Esophagus muscularis mucosa (tissue), 3 donors: ENCODE data around the gene CREBL2.

Experiments
- POLR2A ChIP-seq: fragments of 450-650 bp; IDR thresholded peaks from one replicate; pipeline ENCODE4 v1.6.1; 2017; ENCODE audit warnings: antibody characterized with exemption, moderate library complexity, mild to moderate bottlenecking, low read depth
- POLR2AphosphoS5 ChIP-seq, 2 donors: sonication (generic); formaldehyde crosslinking; IDR thresholded peaks; one replicate each; pipeline ENCODE4 v1.6.1; 2017; ENCODE audit warnings: antibody characterized with exemption in 2 of 2
- TF ChIP-seq, protein P1 (sequence below), 3 experiments: fragments of 200-600 bp in 2 of 3; fragments of 450-650 bp in 1 of 3; sonication (generic) in 2 of 3; IDR thresholded peaks; one replicate each; pipeline ENCODE4 v1.5.1; 2017 to 2019; ENCODE audit warnings: antibody characterized with exemption in 3 of 3, mild to moderate bottlenecking in 2 of 3, moderate library complexity in 1 of 3

DNA sequence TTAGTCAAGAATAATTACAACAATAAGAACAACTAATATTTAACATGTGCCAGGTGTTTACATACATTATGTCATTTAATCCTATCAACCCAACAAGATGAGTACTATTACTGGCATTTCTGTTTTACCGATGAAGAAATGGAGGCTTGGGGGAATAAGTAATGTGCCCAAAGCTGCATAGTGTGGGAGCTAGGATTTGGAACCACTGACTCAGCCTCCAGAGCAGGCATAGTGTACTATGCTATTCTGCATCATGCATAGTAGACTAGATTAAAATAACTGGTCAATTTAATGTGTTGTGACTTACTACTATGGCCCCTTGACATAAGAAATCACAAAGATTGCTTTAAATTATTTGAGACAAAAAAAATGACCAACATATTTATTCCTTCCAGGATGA lies 74.8 kb downstream of the CREBL2 start:
- TF ChIP-seq POLR2AphosphoS5 (IDR thresholded peaks at IDR 0.05) (no peak), POLR2A (no peak)
- TF ChIP-seq, protein P1, sequence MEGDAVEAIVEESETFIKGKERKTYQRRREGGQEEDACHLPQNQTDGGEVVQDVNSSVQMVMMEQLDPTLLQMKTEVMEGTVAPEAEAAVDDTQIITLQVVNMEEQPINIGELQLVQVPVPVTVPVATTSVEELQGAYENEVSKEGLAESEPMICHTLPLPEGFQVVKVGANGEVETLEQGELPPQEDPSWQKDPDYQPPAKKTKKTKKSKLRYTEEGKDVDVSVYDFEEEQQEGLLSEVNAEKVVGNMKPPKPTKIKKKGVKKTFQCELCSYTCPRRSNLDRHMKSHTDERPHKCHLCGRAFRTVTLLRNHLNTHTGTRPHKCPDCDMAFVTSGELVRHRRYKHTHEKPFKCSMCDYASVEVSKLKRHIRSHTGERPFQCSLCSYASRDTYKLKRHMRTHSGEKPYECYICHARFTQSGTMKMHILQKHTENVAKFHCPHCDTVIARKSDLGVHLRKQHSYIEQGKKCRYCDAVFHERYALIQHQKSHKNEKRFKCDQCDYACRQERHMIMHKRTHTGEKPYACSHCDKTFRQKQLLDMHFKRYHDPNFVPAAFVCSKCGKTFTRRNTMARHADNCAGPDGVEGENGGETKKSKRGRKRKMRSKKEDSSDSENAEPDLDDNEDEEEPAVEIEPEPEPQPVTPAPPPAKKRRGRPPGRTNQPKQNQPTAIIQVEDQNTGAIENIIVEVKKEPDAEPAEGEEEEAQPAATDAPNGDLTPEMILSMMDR (IDR thresholded peaks at IDR 0.05): no peak
